ENCODE measurements around the gene RDH16.
"Not testable (repeated sequence)": the region's sequence is repeated elsewhere in the genome, so short reads cannot be mapped to it uniquely, and the experiment has no call there.

The RDH16 gene

DNA sequence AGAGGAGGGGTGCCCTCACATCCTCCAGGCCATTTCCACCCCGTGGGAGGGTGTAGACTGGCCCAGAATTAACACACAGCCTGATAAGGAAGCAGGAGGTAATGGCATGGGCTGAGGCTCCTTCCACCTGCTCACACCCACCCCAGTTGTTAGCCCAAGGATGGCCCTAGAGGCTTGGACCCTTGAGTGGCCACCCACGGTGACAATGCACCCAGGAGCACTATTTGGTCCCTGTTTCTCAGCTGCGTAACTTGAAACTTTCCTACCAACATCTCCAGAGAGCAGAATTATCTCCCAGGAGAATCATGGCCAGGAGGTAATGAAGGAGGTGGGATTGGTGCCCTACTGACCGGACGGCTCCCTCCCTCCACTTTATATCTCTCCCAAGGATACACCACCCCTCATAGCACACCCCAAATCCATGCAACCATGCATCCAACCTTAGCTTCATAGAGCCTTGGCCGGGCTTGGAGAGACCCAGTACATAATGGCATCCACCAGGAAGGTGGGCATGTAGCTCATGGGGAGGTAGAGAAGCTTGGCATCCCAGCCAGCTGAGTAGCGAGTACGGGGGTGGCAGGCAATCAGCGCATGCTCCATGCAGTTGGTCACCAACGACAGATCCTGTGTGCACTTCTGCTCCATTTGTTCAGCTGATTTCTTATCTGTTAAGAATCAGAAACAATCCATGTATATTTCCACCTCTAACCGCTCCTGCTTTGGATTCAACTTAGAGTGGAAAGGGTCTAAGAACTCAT is 5.6 kb downstream of the RDH16 start:
- no peak for DNase-seq
- H3K4me3 ChIP-seq (ENCODE audit: low read depth, low read length) = no peak overlapping the region
- no peak for TF ChIP-seq CTCF (IDR thresholded peaks at IDR 0.05; ENCODE audit: low read depth, low read length, missing control alignments)
- no peaks in the 10 kb centered on the region for H3K36me3 ChIP-seq (replicated peaks)
- in situ Hi-C loops (cut with HindIII; ENCODE audit: low pct_ligation_motif_present, low sequenced_read_pairs) = no loop called here
- no peaks in the 10 kb centered on the region for H3K27me3 ChIP-seq (replicated peaks)
- H3K27ac ChIP-seq = no peak overlapping the region

DNA sequence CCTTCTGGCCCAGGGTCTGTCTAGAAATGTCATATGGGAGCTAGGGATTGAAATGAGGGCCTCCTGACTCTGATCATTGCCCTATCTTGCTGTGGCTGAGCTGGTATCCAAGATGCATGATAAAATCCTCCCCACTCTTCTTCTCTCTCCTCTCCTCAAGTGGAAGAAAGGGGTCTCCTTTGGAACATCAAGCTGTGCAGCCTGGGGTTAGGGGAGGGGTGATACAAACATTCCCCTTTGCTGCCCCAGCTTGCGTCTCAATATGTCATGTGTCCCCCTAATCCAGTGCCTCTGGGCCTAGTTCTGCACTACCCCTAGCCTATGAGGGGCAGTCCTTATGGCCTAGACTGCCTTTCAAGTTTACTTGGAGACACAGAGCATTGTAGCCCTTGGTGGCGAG is 8.5 kb downstream of the RDH16 start:
- no peak for DNase-seq
- no peaks in the 10 kb centered on the region for H3K27me3 ChIP-seq (replicated peaks)
- in situ Hi-C loops (cut with HindIII; ENCODE audit: low pct_ligation_motif_present, low sequenced_read_pairs) = no loop called here
- H3K27ac ChIP-seq = no peak overlapping the region
- no peak for TF ChIP-seq CTCF (IDR thresholded peaks at IDR 0.05; ENCODE audit: low read depth, low read length, missing control alignments)
- no peak overlapping the region for H3K4me3 ChIP-seq (ENCODE audit: low read depth, low read length)
- H3K36me3 ChIP-seq (replicated peaks) = no peaks in the 10 kb centered on the region

DNA sequence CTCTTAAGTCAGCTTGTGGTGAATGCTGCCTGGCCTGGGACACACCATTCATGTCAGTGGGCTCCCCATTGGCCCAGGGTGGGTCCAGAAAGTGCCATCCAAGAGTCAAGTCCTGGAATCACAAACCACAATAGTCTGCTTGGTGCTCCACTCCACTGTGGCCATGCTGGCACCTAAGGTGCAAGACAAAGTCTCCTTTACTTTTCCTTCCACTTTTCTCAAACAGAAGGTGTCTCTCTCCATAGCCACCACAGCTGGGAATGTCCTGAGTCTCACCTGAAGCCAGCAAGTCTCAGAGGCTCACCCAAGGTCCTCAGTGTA is 9.0 kb downstream of the RDH16 start:
- in situ Hi-C loops (cut with HindIII; ENCODE audit: low pct_ligation_motif_present, low sequenced_read_pairs) = no loop called here
- Histone ChIP-seq H3K27ac (no peak overlapping the region), H3K36me3 (replicated peaks) (no peaks in the 10 kb centered on the region), H3K4me3 (ENCODE audit: low read depth, low read length) (no peak overlapping the region), H3K27me3 (replicated peaks) (no peaks in the 10 kb centered on the region)
- no peak for TF ChIP-seq CTCF (IDR thresholded peaks at IDR 0.05; ENCODE audit: low read depth, low read length, missing control alignments)
- DNase-seq = no peak

- no peak for TF ChIP-seq CTCF (IDR thresholded peaks at IDR 0.05; ENCODE audit: low read depth, low read length, missing control alignments)
- DNase-seq = no peak
These were observed 9.6 kb downstream of the RDH16 start for GRCh38 chr12:56947633-56948456.

DNA sequence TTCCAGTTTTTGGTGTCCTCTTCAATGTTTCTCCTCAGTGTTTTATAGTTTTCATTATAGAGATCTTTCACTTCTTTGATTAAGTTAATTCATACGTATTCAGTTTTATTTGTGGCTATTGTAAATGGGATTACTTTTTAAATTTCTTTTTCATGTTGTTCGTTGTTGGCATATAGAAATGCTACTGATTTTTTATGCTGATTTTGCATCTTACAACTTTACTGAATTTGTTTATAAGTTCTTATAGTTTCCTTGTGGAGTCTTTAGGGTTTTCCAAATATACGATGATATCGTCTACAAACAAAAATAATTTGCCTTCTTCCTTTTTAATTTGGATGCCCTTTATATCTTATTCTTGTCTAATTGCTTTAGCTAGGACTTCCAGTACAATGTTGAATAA is 13.5 kb downstream of the RDH16 start:
- Histone ChIP-seq H3K36me3 (replicated peaks) (no peaks in the 10 kb centered on the region), H3K4me3 (ENCODE audit: low read depth, low read length) (no peak overlapping the region), H3K27me3 (replicated peaks) (no peaks in the 10 kb centered on the region), H3K27ac (no peak overlapping the region)
- TF ChIP-seq CTCF (IDR thresholded peaks at IDR 0.05; ENCODE audit: low read depth, low read length, missing control alignments) = no peak
- in situ Hi-C loops (cut with HindIII; ENCODE audit: low pct_ligation_motif_present, low sequenced_read_pairs) = no loop called here
- DNase-seq = no peak

More at GRCh38 chr12:56947633-56948456, 9.6 kb downstream of the RDH16 start:
- H3K27ac ChIP-seq = no peak overlapping the region
- no peaks in the 10 kb centered on the region for H3K27me3 ChIP-seq (replicated peaks)
- in situ Hi-C loops (cut with HindIII; ENCODE audit: low pct_ligation_motif_present, low sequenced_read_pairs) = no loop called here
- no peak overlapping the region for H3K4me3 ChIP-seq (ENCODE audit: low read depth, low read length)
- no peaks in the 10 kb centered on the region for H3K36me3 ChIP-seq (replicated peaks)

GRCh38 chr12:56943374-56943773 is 14.0 kb downstream of the RDH16 start:
- DNase-seq; H3K27ac ChIP-seq; H3K27me3 ChIP-seq (replicated peaks); H3K36me3 ChIP-seq (replicated peaks); H3K4me3 ChIP-seq (ENCODE audit: low read depth, low read length); in situ Hi-C loops (cut with HindIII; ENCODE audit: low pct_ligation_motif_present, low sequenced_read_pairs): not testable (repeated sequence)

Data from brain microvascular endothelial cell (primary cell).